ENCODE data around the gene EIF4B. TPM values are rescaled to one million over a fixed set of nuclear protein-coding genes. Genes with fewer than 3 reads are reported as not detected.

The EIF4B gene
- total and polyA plus RNA-seq, 9 of the 15 experiments (the other 6 are each of a cell fraction or from before 2014, with no cell fraction given) = 138 to 669 (median 552) TPM

DNA sequence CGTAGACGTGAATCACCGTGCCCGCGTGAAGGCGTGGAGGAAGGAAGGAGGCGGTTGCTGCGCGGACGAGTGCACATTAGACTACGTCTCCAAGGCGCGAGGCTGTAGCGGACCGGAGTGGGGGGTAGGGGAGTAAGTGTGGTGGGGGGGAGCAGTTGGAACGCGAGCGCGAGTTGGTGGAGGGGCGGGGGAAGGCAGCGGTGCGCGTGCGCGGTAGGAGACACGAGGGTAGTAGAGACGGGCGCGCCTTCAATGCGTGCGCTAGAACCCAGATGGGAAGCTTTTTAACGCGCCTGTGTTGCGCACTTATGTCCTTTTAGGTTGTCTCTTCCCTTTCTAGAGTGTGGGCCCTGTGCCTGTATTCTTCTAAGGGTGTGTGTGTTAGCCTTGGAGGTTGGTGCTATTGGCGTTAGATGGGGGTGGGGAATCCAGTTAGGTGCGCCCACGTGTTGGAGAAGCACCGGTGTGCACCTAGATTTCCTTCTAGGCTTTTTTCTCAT is 604 bp downstream of the EIF4B start (continued):
- no peak for TF ChIP-seq ARHGAP35 (IDR thresholded peaks at IDR 0.05; ENCODE audit: partially characterized antibody)
- TF ChIP-seq ZSCAN29 (IDR thresholded peaks at IDR 0.05) = no peak
- TF ChIP-seq, protein P1, sequence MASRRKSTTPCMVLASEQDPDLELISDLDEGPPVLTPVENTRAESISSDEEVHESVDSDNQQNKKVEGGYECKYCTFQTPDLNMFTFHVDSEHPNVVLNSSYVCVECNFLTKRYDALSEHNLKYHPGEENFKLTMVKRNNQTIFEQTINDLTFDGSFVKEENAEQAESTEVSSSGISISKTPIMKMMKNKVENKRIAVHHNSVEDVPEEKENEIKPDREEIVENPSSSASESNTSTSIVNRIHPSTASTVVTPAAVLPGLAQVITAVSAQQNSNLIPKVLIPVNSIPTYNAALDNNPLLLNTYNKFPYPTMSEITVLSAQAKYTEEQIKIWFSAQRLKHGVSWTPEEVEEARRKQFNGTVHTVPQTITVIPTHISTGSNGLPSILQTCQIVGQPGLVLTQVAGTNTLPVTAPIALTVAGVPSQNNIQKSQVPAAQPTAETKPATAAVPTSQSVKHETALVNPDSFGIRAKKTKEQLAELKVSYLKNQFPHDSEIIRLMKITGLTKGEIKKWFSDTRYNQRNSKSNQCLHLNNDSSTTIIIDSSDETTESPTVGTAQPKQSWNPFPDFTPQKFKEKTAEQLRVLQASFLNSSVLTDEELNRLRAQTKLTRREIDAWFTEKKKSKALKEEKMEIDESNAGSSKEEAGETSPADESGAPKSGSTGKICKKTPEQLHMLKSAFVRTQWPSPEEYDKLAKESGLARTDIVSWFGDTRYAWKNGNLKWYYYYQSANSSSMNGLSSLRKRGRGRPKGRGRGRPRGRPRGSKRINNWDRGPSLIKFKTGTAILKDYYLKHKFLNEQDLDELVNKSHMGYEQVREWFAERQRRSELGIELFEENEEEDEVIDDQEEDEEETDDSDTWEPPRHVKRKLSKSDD (conservative IDR thresholded peaks at IDR 0.05; ENCODE audit: low read length) = no peak
- no peak for TF ChIP-seq SMAD3 (CRISPR knock-in tag; conservative IDR thresholded peaks at IDR 0.05)
- TF ChIP-seq, protein P2, sequence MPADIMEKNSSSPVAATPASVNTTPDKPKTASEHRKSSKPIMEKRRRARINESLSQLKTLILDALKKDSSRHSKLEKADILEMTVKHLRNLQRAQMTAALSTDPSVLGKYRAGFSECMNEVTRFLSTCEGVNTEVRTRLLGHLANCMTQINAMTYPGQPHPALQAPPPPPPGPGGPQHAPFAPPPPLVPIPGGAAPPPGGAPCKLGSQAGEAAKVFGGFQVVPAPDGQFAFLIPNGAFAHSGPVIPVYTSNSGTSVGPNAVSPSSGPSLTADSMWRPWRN (IDR thresholded peaks at IDR 0.05; ENCODE audit: low read depth) = no peak
- TF ChIP-seq CC2D1A (IDR thresholded peaks at IDR 0.05) = no peak
- TF ChIP-seq CHD2 (IDR thresholded peaks at IDR 0.05; ENCODE audit: low read depth, low read length) = no peak; the same call in 1 of the 2 replicates
- TF ChIP-seq RCOR1 (IDR thresholded peaks at IDR 0.05; ENCODE audit: borderline replicate concordance in 1 of 2, low read depth in 2 of 2, low read length in 2 of 2) = no peak
- TF ChIP-seq, protein P3, sequence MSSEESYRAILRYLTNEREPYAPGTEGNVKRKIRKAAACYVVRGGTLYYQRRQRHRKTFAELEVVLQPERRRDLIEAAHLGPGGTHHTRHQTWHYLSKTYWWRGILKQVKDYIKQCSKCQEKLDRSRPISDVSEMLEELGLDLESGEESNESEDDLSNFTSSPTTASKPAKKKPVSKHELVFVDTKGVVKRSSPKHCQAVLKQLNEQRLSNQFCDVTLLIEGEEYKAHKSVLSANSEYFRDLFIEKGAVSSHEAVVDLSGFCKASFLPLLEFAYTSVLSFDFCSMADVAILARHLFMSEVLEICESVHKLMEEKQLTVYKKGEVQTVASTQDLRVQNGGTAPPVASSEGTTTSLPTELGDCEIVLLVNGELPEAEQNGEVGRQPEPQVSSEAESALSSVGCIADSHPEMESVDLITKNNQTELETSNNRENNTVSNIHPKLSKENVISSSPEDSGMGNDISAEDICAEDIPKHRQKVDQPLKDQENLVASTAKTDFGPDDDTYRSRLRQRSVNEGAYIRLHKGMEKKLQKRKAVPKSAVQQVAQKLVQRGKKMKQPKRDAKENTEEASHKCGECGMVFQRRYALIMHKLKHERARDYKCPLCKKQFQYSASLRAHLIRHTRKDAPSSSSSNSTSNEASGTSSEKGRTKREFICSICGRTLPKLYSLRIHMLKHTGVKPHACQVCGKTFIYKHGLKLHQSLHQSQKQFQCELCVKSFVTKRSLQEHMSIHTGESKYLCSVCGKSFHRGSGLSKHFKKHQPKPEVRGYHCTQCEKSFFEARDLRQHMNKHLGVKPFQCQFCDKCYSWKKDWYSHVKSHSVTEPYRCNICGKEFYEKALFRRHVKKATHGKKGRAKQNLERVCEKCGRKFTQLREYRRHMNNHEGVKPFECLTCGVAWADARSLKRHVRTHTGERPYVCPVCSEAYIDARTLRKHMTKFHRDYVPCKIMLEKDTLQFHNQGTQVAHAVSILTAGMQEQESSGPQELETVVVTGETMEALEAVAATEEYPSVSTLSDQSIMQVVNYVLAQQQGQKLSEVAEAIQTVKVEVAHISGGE (CRISPR knock-in tag; IDR thresholded peaks at IDR 0.05) = no peak; a peak in 2 of 6 replicates
- TF ChIP-seq, protein P4, sequence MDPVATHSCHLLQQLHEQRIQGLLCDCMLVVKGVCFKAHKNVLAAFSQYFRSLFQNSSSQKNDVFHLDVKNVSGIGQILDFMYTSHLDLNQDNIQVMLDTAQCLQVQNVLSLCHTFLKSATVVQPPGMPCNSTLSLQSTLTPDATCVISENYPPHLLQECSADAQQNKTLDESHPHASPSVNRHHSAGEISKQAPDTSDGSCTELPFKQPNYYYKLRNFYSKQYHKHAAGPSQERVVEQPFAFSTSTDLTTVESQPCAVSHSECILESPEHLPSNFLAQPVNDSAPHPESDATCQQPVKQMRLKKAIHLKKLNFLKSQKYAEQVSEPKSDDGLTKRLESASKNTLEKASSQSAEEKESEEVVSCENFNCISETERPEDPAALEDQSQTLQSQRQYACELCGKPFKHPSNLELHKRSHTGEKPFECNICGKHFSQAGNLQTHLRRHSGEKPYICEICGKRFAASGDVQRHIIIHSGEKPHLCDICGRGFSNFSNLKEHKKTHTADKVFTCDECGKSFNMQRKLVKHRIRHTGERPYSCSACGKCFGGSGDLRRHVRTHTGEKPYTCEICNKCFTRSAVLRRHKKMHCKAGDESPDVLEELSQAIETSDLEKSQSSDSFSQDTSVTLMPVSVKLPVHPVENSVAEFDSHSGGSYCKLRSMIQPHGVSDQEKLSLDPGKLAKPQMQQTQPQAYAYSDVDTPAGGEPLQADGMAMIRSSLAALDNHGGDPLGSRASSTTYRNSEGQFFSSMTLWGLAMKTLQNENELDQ (CRISPR knock-in tag; IDR thresholded peaks at IDR 0.05; ENCODE audit: borderline replicate concordance) = no peak
- peak; percentile 23; the same call in 1 of the 2 replicates for TF ChIP-seq SP1 (CRISPR knock-in tag; IDR thresholded peaks at IDR 0.05)
- TF ChIP-seq CBX2 (IDR thresholded peaks at IDR 0.05; ENCODE audit: insufficient read depth, low read length, poor library complexity, severe bottlenecking) = no peak
- TF ChIP-seq, protein P5, sequence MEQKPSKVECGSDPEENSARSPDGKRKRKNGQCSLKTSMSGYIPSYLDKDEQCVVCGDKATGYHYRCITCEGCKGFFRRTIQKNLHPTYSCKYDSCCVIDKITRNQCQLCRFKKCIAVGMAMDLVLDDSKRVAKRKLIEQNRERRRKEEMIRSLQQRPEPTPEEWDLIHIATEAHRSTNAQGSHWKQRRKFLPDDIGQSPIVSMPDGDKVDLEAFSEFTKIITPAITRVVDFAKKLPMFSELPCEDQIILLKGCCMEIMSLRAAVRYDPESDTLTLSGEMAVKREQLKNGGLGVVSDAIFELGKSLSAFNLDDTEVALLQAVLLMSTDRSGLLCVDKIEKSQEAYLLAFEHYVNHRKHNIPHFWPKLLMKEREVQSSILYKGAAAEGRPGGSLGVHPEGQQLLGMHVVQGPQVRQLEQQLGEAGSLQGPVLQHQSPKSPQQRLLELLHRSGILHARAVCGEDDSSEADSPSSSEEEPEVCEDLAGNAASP (IDR thresholded peaks at IDR 0.05) = no peak
- TF ChIP-seq, protein P6, sequence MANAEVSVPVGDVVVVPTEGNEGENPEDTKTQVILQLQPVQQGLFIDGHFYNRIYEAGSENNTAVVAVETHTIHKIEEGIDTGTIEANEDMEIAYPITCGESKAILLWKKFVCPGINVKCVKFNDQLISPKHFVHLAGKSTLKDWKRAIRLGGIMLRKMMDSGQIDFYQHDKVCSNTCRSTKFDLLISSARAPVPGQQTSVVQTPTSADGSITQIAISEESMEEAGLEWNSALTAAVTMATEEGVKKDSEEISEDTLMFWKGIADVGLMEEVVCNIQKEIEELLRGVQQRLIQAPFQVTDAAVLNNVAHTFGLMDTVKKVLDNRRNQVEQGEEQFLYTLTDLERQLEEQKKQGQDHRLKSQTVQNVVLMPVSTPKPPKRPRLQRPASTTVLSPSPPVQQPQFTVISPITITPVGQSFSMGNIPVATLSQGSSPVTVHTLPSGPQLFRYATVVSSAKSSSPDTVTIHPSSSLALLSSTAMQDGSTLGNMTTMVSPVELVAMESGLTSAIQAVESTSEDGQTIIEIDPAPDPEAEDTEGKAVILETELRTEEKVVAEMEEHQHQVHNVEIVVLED (CRISPR knock-in tag; IDR thresholded peaks at IDR 0.05) = no peak
- TF ChIP-seq NONO (IDR thresholded peaks at IDR 0.05; ENCODE audit: low read depth in 2 of 2, low read length in 1 of 2) = no peak
